PC-9 (cell line): Measurements from ENCODE around the gene LAMA2.

Experiments
- EZH2 ChIP-seq: fragments of 200-600 bp; sonication (generic); IDR thresholded peaks from 2 replicates; pipeline ENCODE4 v1.8.0; 2017; ENCODE audit warnings: antibody characterized with exemption, low read depth
- TF ChIP-seq, protein P1 (sequence below): fragments of 200-600 bp; sonication (generic); conservative IDR thresholded peaks from 2 replicates; pipeline ENCODE4 v1.6.1; 2017; ENCODE audit warnings: mixed run types, antibody characterized with exemption, mild to moderate bottlenecking, moderate library complexity

DNA sequence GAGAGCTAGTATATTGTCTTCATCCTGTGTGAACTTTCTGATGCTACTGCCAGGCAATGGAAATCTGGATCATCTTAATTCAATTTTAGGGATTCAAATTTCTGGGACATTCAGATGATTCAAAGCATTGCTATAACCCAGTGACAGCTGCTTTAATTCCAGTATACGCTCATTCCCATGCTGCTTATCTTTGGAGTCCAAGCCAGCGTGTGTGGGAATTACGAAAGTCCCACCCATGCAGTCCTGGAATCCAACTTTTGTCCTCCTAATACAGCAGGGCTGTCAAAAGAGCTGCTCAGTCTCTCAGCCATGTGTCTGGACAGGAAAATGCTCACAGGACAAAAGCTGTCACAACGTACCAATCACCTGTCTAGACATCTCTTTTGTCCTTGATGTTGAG, 219.8 kb downstream of the LAMA2 start:
- TF ChIP-seq, protein P1, sequence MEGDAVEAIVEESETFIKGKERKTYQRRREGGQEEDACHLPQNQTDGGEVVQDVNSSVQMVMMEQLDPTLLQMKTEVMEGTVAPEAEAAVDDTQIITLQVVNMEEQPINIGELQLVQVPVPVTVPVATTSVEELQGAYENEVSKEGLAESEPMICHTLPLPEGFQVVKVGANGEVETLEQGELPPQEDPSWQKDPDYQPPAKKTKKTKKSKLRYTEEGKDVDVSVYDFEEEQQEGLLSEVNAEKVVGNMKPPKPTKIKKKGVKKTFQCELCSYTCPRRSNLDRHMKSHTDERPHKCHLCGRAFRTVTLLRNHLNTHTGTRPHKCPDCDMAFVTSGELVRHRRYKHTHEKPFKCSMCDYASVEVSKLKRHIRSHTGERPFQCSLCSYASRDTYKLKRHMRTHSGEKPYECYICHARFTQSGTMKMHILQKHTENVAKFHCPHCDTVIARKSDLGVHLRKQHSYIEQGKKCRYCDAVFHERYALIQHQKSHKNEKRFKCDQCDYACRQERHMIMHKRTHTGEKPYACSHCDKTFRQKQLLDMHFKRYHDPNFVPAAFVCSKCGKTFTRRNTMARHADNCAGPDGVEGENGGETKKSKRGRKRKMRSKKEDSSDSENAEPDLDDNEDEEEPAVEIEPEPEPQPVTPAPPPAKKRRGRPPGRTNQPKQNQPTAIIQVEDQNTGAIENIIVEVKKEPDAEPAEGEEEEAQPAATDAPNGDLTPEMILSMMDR: no peak
- TF ChIP-seq EZH2: no peak
